Measurements from ENCODE around the gene MS4A8.
"Not testable (repeated sequence)": the region's sequence is repeated elsewhere in the genome, so short reads cannot be mapped to it uniquely, and the experiment has no call there.

The MS4A8 gene

DNA sequence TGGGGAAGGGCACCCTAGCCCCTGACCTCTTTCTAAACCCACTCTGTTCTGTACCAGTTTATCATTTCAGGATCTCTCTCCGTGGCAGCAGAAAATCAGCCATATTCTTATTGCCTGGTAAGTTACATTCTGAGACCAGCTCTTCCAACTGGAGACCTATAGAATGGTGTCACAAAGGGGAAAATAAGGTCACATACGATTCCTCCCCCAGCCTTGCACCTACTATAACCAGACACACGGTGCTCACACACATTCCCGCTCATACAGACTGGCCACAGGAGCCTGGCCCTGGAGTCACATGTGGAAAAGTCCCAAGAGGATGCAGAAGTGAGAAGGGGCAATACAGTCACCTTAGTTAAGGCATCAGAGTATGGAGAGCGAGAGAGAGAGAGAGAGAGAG, 7.5 kb downstream of the MS4A8 start:
- H3K4me3 ChIP-seq (replicated peaks; ENCODE audit: insufficient read depth, low read length), result no peak overlapping the region
- no peaks in the 10 kb centered on the region for H3K27me3 ChIP-seq (ENCODE audit: insufficient read depth, poor library complexity, severe bottlenecking)
- no peak for DNase-seq (ENCODE audit: low read depth in 1 of 2, low spot score in 1 of 2)
- no peak overlapping the region for H3K27ac ChIP-seq (replicated peaks)
- TF ChIP-seq GABPA (IDR thresholded peaks at IDR 0.05; ENCODE audit: low read depth) (no peak), SPI1 (IDR thresholded peaks at IDR 0.05; ENCODE audit: borderline replicate concordance, low read depth) (no peak), POLR2AphosphoS5 (IDR thresholded peaks at IDR 0.05; ENCODE audit: low read depth) (no peak)
- TF ChIP-seq, protein P1, sequence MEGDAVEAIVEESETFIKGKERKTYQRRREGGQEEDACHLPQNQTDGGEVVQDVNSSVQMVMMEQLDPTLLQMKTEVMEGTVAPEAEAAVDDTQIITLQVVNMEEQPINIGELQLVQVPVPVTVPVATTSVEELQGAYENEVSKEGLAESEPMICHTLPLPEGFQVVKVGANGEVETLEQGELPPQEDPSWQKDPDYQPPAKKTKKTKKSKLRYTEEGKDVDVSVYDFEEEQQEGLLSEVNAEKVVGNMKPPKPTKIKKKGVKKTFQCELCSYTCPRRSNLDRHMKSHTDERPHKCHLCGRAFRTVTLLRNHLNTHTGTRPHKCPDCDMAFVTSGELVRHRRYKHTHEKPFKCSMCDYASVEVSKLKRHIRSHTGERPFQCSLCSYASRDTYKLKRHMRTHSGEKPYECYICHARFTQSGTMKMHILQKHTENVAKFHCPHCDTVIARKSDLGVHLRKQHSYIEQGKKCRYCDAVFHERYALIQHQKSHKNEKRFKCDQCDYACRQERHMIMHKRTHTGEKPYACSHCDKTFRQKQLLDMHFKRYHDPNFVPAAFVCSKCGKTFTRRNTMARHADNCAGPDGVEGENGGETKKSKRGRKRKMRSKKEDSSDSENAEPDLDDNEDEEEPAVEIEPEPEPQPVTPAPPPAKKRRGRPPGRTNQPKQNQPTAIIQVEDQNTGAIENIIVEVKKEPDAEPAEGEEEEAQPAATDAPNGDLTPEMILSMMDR (IDR thresholded peaks at IDR 0.05; ENCODE audit: insufficient read depth, low read length), result no peak
- TF ChIP-seq, protein P2, sequence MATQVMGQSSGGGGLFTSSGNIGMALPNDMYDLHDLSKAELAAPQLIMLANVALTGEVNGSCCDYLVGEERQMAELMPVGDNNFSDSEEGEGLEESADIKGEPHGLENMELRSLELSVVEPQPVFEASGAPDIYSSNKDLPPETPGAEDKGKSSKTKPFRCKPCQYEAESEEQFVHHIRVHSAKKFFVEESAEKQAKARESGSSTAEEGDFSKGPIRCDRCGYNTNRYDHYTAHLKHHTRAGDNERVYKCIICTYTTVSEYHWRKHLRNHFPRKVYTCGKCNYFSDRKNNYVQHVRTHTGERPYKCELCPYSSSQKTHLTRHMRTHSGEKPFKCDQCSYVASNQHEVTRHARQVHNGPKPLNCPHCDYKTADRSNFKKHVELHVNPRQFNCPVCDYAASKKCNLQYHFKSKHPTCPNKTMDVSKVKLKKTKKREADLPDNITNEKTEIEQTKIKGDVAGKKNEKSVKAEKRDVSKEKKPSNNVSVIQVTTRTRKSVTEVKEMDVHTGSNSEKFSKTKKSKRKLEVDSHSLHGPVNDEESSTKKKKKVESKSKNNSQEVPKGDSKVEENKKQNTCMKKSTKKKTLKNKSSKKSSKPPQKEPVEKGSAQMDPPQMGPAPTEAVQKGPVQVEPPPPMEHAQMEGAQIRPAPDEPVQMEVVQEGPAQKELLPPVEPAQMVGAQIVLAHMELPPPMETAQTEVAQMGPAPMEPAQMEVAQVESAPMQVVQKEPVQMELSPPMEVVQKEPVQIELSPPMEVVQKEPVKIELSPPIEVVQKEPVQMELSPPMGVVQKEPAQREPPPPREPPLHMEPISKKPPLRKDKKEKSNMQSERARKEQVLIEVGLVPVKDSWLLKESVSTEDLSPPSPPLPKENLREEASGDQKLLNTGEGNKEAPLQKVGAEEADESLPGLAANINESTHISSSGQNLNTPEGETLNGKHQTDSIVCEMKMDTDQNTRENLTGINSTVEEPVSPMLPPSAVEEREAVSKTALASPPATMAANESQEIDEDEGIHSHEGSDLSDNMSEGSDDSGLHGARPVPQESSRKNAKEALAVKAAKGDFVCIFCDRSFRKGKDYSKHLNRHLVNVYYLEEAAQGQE (IDR thresholded peaks at IDR 0.05; ENCODE audit: insufficient replicate concordance, low read depth), result no peak

DNA sequence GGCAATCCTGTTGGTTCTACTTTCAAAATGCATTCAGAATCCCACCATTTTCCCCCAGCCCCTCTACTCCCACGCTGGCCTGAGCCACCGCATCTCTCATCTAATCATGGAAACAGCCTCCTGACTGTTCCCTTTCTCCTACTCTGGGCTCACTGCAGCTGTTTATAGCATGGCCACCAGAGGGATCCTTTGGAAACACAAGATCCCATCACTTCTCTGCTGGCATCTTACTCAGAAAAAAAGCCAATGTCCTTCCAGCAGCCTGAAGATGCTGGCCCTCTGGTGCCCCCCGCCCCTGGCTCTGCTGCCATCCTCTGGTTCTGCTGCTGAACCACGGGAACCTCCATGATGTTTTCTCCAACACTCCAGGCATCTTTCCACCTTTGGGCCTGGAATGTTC, 11.1 kb downstream of the MS4A8 start:
- Histone ChIP-seq H3K27me3 (ENCODE audit: insufficient read depth, poor library complexity, severe bottlenecking) (no peaks in the 10 kb centered on the region), H3K4me3 (replicated peaks; ENCODE audit: insufficient read depth, low read length) (no peak overlapping the region), H3K27ac (replicated peaks) (no peak overlapping the region)
- no peak for DNase-seq (ENCODE audit: low read depth in 1 of 2, low spot score in 1 of 2)
- TF ChIP-seq SPI1 (IDR thresholded peaks at IDR 0.05; ENCODE audit: borderline replicate concordance, low read depth) (no peak), POLR2AphosphoS5 (IDR thresholded peaks at IDR 0.05; ENCODE audit: low read depth) (no peak), GABPA (IDR thresholded peaks at IDR 0.05; ENCODE audit: low read depth) (no peak)
- TF ChIP-seq, protein P1 (IDR thresholded peaks at IDR 0.05; ENCODE audit: insufficient read depth, low read length), result no peak
- TF ChIP-seq, protein P2 (IDR thresholded peaks at IDR 0.05; ENCODE audit: insufficient replicate concordance, low read depth), result no peak

DNA sequence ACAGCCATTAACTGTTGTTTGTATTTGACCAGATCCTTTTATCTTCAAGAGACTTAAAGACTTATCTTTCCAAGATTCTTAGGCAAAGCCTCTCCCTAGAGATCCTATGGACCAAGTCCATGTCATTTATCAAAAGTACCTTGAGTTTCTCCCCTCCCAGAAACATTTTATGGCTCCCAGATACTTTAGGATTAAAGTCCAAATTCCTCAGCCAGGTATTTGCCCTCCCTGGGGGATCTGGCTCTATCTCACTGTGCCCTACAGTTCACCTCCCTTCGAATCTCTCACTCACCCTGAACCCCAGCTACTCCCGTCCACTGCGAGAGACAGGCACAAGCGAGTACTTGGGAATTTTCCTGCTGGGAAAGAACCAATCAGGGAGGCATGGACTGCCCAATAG, 11.9 kb downstream of the MS4A8 start:
- no peak overlapping the region for H3K4me3 ChIP-seq (replicated peaks; ENCODE audit: insufficient read depth, low read length)
- DNase-seq (ENCODE audit: low read depth in 1 of 2, low spot score in 1 of 2), result no peak
- H3K27ac ChIP-seq (replicated peaks), result no peak overlapping the region
- no peaks in the 10 kb centered on the region for H3K27me3 ChIP-seq (ENCODE audit: insufficient read depth, poor library complexity, severe bottlenecking)
- TF ChIP-seq POLR2AphosphoS5 (IDR thresholded peaks at IDR 0.05; ENCODE audit: low read depth) (no peak), SPI1 (IDR thresholded peaks at IDR 0.05; ENCODE audit: borderline replicate concordance, low read depth) (no peak), GABPA (IDR thresholded peaks at IDR 0.05; ENCODE audit: low read depth) (no peak)
- TF ChIP-seq, protein P2 (IDR thresholded peaks at IDR 0.05; ENCODE audit: insufficient replicate concordance, low read depth), result no peak
- TF ChIP-seq, protein P1 (IDR thresholded peaks at IDR 0.05; ENCODE audit: insufficient read depth, low read length), result no peak

DNA sequence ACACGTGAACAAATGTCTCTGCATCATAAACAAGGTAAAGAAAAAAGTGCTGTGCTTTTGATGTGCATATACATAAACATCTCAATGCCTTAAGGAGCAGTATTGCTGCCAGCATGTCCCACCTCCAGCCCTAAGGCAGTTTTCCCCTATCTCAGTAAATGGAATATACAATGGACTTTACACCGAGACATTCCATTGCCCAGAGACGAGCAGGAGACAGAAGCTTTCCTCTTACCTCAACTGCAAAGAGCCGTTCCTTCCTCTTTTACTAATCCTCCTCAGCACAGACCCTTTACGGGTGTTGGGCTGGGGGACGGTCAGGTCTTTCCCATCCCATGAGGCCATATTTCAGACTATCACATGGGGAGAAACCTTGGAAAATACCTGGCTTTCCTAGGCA, 14.0 kb downstream of the MS4A8 start:
- not testable (repeated sequence) for H3K4me3 ChIP-seq (replicated peaks; ENCODE audit: insufficient read depth, low read length); H3K27ac ChIP-seq (replicated peaks); DNase-seq (ENCODE audit: low read depth in 1 of 2, low spot score in 1 of 2); H3K27me3 ChIP-seq (ENCODE audit: insufficient read depth, poor library complexity, severe bottlenecking)

Measured in HL-60 (cell line).